GM12892 (cell line): ENCODE results near the gene KIF26A.

Source experiments
- DNase-seq: peaks from one replicate; pipeline ENCODE4 v3.0.0; 2011; ENCODE audit not compliant: insufficient read length
- FAIRE-seq: peaks from 2 replicates; lab custom pipeline; 2011; peaks lifted over from hg19 to GRCh38; lab: Jason Lieb, UNC
- POLR2A ChIP-seq: IDR thresholded peaks from 2 replicates; pipeline ENCODE4 v1.6.1; 2011; ENCODE audit warnings: low read depth, low read length, control low read depth
- POLR2AphosphoS5 ChIP-seq: IDR thresholded peaks from 2 replicates; pipeline ENCODE4 v1.6.1; 2011; ENCODE audit warnings: low read depth, low read length, control low read depth
- TAF1 ChIP-seq: IDR thresholded peaks from 2 replicates; pipeline ENCODE4 v1.6.1; 2011; ENCODE audit warnings: low read depth, mild to moderate bottlenecking, control low read depth, low read length, borderline replicate concordance

The KIF26A gene

DNA sequence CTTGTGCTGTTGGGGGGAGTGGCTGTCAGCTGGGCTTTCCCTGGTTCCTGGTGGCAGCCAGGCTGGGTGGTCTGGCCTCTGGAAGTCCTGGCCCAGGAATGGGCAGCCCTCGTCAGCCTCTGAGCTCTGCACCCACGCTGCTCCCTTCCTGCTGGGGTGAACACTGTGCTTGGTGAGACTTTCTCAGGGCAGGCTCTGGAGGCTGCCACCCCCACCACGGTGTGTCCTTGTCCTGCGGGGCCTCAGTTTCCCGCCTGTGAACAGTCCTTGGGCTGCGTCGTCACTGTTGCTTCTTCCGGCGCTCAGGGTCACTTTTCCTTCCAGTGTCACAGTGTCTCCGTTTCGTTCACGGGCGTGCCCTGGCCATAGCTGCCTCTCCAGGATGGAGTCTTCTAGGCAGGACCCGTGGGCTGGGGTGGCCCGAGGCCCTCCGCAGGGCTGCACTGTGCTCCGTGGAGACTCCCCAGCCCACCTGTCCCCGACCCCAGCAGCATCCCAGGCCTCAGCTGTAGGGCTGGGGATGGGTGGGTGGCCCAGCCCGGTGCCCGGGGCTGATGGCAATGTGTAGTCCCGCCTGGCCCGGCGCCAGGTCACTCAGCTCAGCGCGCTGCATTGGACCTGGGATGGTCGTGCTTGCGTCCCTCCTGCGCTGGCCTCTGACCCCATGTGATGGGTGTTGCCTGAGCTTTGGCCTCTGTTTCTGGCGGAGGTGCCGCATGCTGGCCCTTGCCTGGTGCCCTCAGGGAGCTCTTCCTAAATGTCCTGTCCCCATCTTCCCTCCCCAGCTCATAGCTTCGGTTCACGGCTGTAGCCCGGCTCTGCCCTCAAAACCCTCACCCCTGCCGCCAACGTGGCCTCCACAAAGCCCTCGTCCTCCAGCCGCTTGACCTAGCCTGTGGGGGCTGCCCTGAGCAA is 6.8 kb downstream of the KIF26A start:
- FAIRE-seq: no peak
- TF ChIP-seq TAF1: no peak
- TF ChIP-seq POLR2A: no peak
- no peak for TF ChIP-seq POLR2AphosphoS5
- no peak for DNase-seq

DNA sequence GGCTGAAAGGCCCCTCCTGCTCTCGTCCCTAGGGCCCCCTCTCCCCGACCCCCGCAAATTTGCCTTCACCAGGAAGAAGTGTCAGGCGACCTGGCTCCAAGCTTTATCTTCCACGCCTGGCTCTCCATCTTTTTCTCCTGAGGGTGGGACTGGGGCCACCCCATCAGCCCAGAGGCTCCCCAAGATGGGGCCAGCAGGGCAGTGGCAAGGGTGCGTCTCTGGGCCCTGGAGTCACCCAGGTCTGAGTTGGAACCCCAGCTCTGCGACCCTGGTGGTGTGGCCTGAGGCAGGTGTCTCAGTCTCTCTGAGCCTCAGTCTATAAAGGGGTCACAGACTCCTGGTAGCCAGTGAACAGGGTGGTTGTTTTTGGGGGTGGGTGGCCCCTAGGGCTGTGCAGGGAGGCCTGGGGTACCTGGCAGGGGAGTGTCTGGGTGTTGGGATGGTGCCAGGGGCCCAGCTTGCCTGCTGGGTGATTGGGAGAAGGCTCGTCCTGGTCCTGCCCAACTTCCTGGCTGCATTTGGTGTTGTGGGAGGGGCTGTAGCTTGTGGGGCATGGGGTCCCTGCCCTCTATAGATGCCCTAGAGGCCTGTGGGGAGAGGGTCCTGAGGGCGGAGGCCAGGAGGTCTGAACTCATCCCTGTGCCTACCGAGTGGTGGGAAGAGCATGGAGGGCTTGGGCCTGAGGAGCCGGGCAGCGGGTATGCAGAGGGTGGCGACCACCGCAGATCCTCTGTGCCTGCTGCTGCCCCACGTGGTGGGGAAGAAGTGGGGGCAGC is 7.6 kb downstream of the KIF26A start:
- no peak for FAIRE-seq
- TF ChIP-seq TAF1 (no peak), POLR2A (no peak), POLR2AphosphoS5 (no peak)
- no peak for DNase-seq

DNA sequence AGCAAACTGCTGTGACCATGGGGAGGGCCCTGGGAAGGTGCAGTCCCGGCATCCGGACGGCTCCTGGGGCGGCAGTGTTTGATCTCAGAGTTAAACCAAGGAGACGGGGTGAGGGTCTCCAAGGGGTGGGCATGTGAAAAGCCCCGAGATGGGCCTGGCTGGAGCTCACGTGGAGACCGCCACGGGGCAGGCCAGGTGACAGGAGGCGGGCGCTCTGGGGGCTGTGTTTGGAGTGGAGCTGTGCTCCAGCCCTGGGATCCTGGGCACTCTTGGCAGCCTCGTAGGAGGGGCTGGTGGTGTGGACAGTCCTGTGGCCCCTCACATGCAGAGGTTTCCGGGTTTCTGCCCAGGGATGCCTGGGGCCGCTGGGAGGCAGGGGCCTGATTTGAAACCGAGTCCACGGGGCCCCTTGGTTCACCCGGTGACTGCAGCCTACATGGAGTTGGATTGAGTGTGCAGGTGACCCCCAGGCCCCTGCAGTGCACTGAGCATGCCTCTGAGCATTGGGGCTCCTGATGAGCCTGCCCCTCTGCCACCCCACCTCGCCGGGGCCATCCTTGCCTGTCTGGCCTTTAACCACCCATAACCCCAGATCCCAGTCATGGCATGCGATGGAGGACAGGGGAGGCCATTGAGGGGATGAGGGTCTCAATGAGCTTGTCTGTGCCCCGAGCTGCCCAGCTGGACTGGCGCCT is 8.4 kb downstream of the KIF26A start:
- no peak for DNase-seq
- no peak for FAIRE-seq
- no peak for TF ChIP-seq POLR2AphosphoS5
- TF ChIP-seq TAF1: no peak
- TF ChIP-seq POLR2A: no peak

DNA sequence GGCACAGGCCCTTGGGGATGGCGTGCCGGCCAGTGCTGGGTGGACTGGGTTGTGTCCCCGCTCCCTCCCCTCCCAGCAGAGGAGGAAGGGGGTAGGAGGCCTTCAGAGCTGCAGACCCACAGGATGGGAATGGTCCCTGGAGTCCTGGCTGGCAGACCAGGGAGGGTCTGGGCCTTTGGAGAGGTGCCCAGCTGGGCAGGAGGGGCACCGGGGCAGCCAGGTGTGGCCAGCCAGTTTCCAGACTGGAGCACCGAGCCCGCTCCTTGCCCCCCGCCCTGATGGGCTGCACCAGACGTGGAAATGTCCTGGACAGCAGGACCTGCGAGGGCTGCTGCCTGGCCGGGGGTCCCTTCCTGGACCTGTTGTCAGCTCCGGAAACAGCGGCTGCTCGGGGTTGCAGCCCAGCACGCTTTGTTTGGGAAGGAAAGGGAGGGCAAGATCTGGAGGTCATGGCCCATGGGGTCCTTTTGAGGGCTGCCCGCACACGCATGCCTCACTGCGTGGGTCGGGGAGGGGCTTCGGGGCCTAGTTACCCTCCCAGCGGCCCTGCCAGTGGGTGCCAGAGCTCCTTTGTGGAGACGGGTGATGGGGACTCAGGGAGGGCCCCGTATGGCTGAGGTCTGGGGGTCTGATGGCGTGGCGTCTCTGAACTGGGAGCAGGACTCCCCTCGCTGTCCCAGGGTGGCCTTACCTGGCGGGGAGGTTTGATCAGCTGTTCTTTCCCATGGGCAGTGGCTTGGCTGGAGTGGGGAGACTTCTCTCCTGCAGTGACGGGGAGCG is 9.1 kb downstream of the KIF26A start:
- DNase-seq (no peak), FAIRE-seq (no peak)
- TF ChIP-seq TAF1 (no peak), POLR2A (no peak), POLR2AphosphoS5 (no peak)

DNA sequence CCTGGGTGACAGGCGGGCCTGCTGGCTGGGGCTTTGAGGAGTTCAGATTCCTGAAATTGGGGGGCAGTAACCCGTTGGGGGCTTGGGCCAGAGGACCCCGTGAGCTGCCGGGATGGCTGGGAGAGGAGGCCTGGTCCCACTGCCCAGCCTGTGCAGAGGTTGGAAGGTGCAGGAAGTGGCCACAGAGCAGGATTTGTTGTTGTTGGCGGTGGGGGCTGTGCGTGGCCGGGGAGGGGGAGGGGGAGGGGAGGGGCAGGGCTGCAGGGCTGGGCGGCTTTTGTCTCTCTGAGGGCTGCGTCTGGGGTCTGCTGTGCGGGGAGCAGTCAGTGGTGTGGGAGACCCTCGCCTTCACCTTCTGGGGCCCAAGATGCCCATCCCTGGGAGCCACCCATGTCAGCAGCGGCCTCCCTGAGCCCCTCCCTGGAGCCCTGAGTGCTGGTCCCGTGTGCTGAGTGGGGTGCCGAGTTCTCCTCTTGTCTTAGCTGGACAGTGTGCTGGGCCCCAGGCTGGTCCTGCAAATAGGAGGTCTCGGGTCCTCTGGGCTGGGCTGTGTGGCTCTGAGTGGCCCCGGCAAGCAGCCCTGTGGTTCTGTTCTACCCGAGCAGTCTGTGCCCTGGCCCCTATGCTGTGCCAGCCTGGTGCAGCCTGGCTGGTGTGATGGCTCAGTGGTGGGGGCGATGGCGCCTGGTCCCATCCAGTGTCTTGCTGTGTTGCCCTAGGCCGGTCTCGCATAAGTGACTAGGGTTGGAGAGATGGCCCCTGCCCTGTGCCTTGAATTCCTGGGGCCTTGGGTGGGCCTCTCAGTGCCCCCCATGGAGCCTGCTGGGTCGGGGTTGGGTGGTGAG is 10.3 kb downstream of the KIF26A start:
- TF ChIP-seq POLR2AphosphoS5 (no peak), POLR2A (no peak), TAF1 (no peak)
- DNase-seq (no peak), FAIRE-seq (no peak)

DNA sequence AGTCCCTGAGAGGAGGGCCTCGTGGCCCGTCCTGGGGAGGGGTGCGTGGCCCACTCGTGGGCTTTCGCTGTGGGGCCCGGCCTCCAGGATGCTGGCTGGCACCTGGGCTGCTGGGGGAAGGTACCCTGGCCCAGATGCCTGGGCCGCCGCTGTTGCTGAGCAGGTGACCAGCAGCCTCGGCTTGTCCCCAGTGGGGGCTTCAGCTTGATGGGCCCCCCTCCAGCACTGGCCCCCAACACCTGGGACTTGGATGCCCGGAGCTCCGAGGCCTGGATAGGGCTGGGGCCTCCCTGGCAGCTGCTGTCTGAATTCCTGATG is 10.8 kb downstream of the KIF26A start:
- DNase-seq (no peak), FAIRE-seq (no peak)
- TF ChIP-seq POLR2A: no peak
- TF ChIP-seq TAF1: no peak
- TF ChIP-seq POLR2AphosphoS5: no peak

DNA sequence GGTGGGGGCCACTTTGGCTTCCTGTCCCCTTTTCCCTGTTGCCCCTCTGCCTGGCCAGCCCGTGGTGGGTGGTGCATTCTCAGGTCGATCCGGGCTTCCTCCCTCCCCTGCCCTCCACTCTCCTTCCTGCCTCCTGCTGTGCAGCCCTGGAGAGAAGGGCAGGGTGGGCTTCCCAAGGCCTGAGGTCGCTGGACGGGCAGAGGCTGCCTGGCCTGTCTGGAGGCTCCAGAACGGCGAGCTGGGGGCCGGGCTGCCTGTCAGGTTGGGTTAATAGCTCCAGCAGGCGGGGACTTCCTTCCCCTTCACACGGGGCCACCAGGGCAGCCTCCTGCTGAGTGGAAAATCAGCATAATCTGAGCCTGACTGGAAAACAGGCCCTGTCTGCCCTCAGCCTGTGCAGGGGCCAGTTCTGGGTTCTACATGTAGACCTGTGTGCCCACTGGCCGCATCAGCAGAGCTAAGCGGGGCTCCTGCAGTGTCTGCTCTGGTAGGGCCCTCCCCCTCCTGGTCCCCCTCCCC is 11.3 kb downstream of the KIF26A start:
- TF ChIP-seq POLR2AphosphoS5: no peak
- TF ChIP-seq TAF1: no peak
- no peak for TF ChIP-seq POLR2A
- FAIRE-seq (no peak), DNase-seq (no peak)

DNA sequence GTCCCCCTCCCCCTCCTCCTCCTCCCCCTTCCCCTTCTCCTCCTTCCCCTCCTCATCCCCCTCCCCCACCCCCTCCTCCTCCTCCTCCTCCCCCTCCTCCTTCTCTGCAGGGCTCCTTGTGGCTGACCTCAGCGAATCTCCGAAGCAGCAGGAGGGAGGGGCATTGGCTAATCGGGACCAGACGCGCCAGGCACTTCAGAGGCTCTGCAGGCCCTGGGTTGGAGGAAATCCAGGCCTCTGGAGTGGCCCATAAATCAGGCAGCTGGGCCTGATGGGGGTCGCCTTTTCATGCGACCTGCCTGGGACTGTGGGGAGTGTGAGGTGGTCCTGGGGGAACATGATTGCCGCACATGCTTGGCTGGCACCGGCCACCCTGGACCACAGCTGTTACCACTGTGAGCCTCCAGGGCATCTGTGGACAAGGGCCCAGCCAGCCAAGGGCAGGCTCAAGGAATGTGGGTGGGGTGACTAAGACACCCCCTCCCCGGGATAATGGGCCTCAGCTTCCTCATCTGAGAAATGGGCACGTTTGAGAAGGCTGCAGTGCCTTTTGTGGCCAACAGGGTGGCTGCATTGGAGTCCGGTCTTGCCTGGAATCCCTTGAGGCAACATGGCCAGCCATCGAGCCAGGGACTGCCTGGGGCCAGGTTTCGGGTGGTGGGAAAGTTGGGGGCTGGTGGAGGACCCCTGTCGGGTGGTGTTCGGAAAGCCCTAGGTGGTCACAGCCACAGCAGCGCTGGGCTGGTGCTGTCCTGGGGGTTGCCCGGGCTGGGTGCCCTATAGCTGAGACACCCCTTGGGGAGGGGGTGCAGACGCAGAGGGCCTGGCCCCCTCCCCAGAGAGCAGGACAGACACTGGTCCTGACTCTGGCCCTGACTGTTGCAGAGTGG is 12.0 kb downstream of the KIF26A start:
- TF ChIP-seq TAF1 (no peak), POLR2A (no peak), POLR2AphosphoS5 (no peak)
- FAIRE-seq (no peak), DNase-seq (no peak)

DNA sequence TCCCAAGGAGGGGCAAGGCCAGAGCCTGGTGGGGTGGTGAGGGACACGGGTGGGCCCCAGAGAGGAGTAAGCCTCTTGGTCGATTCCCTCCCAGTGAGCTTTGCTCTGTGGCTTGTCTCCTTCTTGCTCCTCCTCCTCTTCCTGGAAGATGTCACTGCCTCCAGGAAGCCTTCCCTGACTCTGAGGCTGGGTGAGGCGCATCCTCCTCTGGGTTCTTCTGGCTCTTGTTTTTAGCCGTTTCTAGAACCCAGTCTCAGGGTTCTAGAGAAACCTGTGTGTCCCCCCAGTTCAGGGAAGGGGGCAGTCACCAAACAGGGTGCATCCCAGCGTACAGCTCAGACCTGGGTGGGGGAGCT is 12.6 kb downstream of the KIF26A start:
- FAIRE-seq (no peak), DNase-seq (no peak)

More for the DNA sequence above, 12.6 kb downstream of the KIF26A start:
- TF ChIP-seq POLR2AphosphoS5: no peak
- no peak for TF ChIP-seq POLR2A
- no peak for TF ChIP-seq TAF1
